Activated CD4-positive, alpha-beta memory T cell treated with anti-CD3 and anti-CD28 coated beads, Interleukin-2, amount 10 ng/mL, durations not matched to agents 7 days and 5 days (primary cell): ENCODE results near the gene UGT2A3. TPM values are rescaled to one million over a fixed set of nuclear protein-coding genes. Genes with fewer than 3 reads are reported as not detected.
"Not testable (repeated sequence)": the region's sequence is repeated elsewhere in the genome, so short reads cannot be mapped to it uniquely, and the experiment has no call there.

Experiments
- CTCF ChIA-PET: fragments of 350-600 bp; sonication (Branson Sonifier 250); formaldehyde crosslinking; loops from one replicate; lab custom pipeline; 2021; ENCODE audit warnings: antibody characterized with exemption, inconsistent platforms; lab: Charles Lee
- POLR2A ChIA-PET: fragments of 350-600 bp; sonication (Branson Sonifier 250); formaldehyde crosslinking; loops from one replicate; lab custom pipeline; 2021; ENCODE audit warnings: antibody characterized with exemption; lab: Charles Lee
- DNase-seq: peaks from one replicate; pipeline ENCODE4 v3.0.0-alpha.2; 2020
- H3K27ac Mint-ChIP-seq: one replicate; pipeline ENCODE4 v1.8.0; 2021; ENCODE audit warnings: mild to moderate bottlenecking, mixed read lengths
- H3K27me3 Mint-ChIP-seq: one replicate; pipeline ENCODE4 v1.8.0; 2021; ENCODE audit warnings: mixed read lengths
- H3K36me3 Mint-ChIP-seq: one replicate; pipeline ENCODE4 v1.8.0; 2021; ENCODE audit warnings: low read depth, mixed read lengths
- H3K4me1 Mint-ChIP-seq: one replicate; pipeline ENCODE4 v1.8.0; 2021; ENCODE audit warnings: mixed read lengths
- H3K4me3 Mint-ChIP-seq: one replicate; pipeline ENCODE4 v1.8.0; 2021; ENCODE audit warnings: mild to moderate bottlenecking, mixed read lengths
- H3K9me3 Mint-ChIP-seq: one replicate; pipeline ENCODE4 v1.8.0; 2021; ENCODE audit warnings: mixed read lengths
- total RNA-seq, 2 experiments: library from RNA; stranded (reverse); gene quantifications; one replicate each; pipeline ENCODE4 v1.2.3, GENCODE V29; 2021

Gene UGT2A3
- not detected for total RNA-seq

DNA sequence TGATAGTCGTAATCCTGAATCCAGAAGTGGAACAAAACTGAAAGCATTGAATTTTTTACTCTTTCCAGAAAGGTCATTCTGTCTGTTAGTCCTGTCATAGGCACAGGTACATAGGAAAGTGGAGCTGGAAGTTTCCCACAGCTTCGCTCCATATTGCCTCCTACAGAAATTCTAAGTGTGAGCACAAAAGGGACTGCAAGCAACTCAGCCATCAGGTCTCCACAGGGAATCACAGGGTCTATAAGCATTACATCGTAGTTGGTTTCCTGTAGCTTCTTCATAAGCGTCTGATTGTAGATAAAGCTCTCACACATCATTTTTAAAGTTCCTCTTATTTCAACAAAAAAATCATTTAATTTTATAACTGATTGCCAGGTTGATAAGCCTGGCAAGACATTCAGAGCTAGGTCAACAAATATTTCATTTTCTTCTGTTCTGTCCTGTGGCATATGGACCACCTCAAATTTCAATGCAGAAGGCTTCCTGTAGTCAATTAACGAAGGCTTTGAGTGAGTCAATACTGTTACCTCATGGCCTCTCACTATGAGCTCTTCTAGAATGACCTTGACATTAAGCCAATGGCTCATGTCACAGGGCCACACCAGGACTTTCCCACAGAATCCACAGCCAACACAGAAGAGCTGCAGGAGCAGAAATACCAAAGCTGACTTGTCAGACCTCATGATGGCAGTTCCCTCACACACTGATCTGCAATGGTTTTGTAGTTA, at the start of gene UGT2A3:
Gene UGT2A3, minus strand, starts transcription at position 727 of the 728 bp plus-strand sequence. Its CDS starts 44 bp downstream, at position 683.
- POLR2A ChIA-PET: no interaction called here
- H3K27ac Mint-ChIP-seq: no peak within 1 kb of the TSS

GRCh38 chr4:68997040-68997439, 45.4 kb upstream of the UGT2A3 start:
- no peaks in the 10 kb centered on the region for H3K9me3 Mint-ChIP-seq
- no peak for DNase-seq
- H3K4me1 Mint-ChIP-seq: no peaks in the 10 kb centered on the region
- no peaks in the 10 kb centered on the region for H3K27me3 Mint-ChIP-seq
- no peak overlapping the region for H3K27ac Mint-ChIP-seq
- POLR2A ChIA-PET: no interaction called here
- no peak overlapping the region for H3K4me3 Mint-ChIP-seq
- CTCF ChIA-PET: no interaction called here
- no peaks in the 10 kb centered on the region for H3K36me3 Mint-ChIP-seq

More for the DNA sequence above, at the start of gene UGT2A3:
- no peak for DNase-seq
- Mint-ChIP-seq H3K4me3 (no peak within 1 kb of the TSS), H3K27me3 (no peaks in the 10 kb centered on the region), H3K36me3 (no peaks in the 10 kb centered on the region), H3K9me3 (no peaks in the 10 kb centered on the region), H3K4me1 (no peaks in the 10 kb centered on the region)
- CTCF ChIA-PET: no interaction called here

DNA sequence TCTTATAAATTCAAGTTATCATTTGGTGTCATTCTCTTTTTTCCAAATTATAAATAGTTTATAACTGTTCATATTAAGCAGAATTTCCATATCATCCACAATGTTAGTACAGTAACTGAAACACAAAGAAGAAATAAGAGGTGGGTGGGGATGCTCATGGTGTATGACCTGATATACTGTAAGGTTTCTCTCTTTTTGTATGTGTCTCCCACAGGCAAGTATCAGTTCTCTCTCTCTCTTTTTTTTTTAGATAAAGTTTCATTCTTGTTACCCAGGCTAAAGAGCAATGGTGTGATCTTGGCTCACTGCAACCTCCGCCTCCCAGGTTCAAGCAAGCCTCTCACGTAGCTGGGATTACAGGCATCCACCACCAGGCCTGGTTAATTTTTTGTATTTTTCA, 43.7 kb upstream of the UGT2A3 start:
- H3K27me3 Mint-ChIP-seq: no peaks in the 10 kb centered on the region
- no peaks in the 10 kb centered on the region for H3K9me3 Mint-ChIP-seq
- ChIA-PET CTCF (no interaction called here), POLR2A (no interaction called here)
- DNase-seq: no peak
- no peak overlapping the region for H3K27ac Mint-ChIP-seq
- no peaks in the 10 kb centered on the region for H3K4me1 Mint-ChIP-seq
- H3K36me3 Mint-ChIP-seq: no peaks in the 10 kb centered on the region
- no peak overlapping the region for H3K4me3 Mint-ChIP-seq

GRCh38 chr4:68987007-68987406, 35.4 kb upstream of the UGT2A3 start:
- CTCF ChIA-PET: no interaction called here
- Mint-ChIP-seq H3K27me3 (no peaks in the 10 kb centered on the region), H3K36me3 (no peaks in the 10 kb centered on the region), H3K9me3 (no peaks in the 10 kb centered on the region), H3K4me1 (no peaks in the 10 kb centered on the region), H3K27ac (no peak overlapping the region), H3K4me3 (no peak overlapping the region)
- no peak for DNase-seq
- POLR2A ChIA-PET: no interaction called here

GRCh38 chr4:68985442-68985841, 33.8 kb upstream of the UGT2A3 start:
- Mint-ChIP-seq H3K9me3 (no peaks in the 10 kb centered on the region), H3K36me3 (no peaks in the 10 kb centered on the region), H3K4me3 (no peak overlapping the region), H3K27me3 (no peaks in the 10 kb centered on the region), H3K4me1 (no peaks in the 10 kb centered on the region), H3K27ac (no peak overlapping the region)
- ChIA-PET POLR2A (no interaction called here), CTCF (no interaction called here)
- DNase-seq: no peak

- POLR2A ChIA-PET: no interaction called here
- DNase-seq: no peak
- Mint-ChIP-seq H3K9me3 (no peaks in the 10 kb centered on the region), H3K27me3 (no peaks in the 10 kb centered on the region), H3K4me1 (no peaks in the 10 kb centered on the region), H3K27ac (no peak overlapping the region), H3K36me3 (no peaks in the 10 kb centered on the region), H3K4me3 (no peak overlapping the region)
- CTCF ChIA-PET: no interaction called here
Observed at GRCh38 chr4:68984947-68985346, 33.3 kb upstream of the UGT2A3 start.

GRCh38 chr4:68963374-68963773, 11.8 kb upstream of the UGT2A3 start:
- no peaks in the 10 kb centered on the region for H3K4me1 Mint-ChIP-seq
- H3K9me3 Mint-ChIP-seq: no peaks in the 10 kb centered on the region
- CTCF ChIA-PET: no interaction called here
- H3K27ac Mint-ChIP-seq: no peak overlapping the region
- no peaks in the 10 kb centered on the region for H3K36me3 Mint-ChIP-seq
- POLR2A ChIA-PET: no interaction called here
- H3K4me3 Mint-ChIP-seq: no peak overlapping the region
- DNase-seq: no peak
- H3K27me3 Mint-ChIP-seq: no peaks in the 10 kb centered on the region

GRCh38 chr4:68962868-68963267, 11.3 kb upstream of the UGT2A3 start:
- no peaks in the 10 kb centered on the region for H3K9me3 Mint-ChIP-seq
- no peak overlapping the region for H3K27ac Mint-ChIP-seq
- no peaks in the 10 kb centered on the region for H3K4me1 Mint-ChIP-seq
- CTCF ChIA-PET: no interaction called here
- no peak overlapping the region for H3K4me3 Mint-ChIP-seq
- POLR2A ChIA-PET: no interaction called here
- H3K27me3 Mint-ChIP-seq: no peaks in the 10 kb centered on the region
- DNase-seq: no peak
- no peaks in the 10 kb centered on the region for H3K36me3 Mint-ChIP-seq

GRCh38 chr4:68960294-68961163, 8.9 kb upstream of the UGT2A3 start:
- POLR2A ChIA-PET: no interaction called here
- Mint-ChIP-seq H3K27ac (no peak overlapping the region), H3K4me3 (no peak overlapping the region), H3K36me3 (no peaks in the 10 kb centered on the region), H3K27me3 (no peaks in the 10 kb centered on the region), H3K9me3 (no peaks in the 10 kb centered on the region), H3K4me1 (no peaks in the 10 kb centered on the region)
- no peak for DNase-seq
- CTCF ChIA-PET: no interaction called here

- H3K4me1 Mint-ChIP-seq, H3K4me3 Mint-ChIP-seq, H3K36me3 Mint-ChIP-seq, CTCF ChIA-PET, POLR2A ChIA-PET, H3K9me3 Mint-ChIP-seq, H3K27ac Mint-ChIP-seq, DNase-seq, H3K27me3 Mint-ChIP-seq: not testable (repeated sequence)
Observed at GRCh38 chr4:68959085-68959484, 7.5 kb upstream of the UGT2A3 start.

GRCh38 chr4:68954126-68954525, 2.5 kb upstream of the UGT2A3 start:
- H3K27me3 Mint-ChIP-seq: no peaks in the 10 kb centered on the region
- DNase-seq: no peak
- no peaks in the 10 kb centered on the region for H3K9me3 Mint-ChIP-seq
- CTCF ChIA-PET: no interaction called here
- no peaks in the 10 kb centered on the region for H3K36me3 Mint-ChIP-seq
- no peaks in the 10 kb centered on the region for H3K4me1 Mint-ChIP-seq
- POLR2A ChIA-PET: no interaction called here
- H3K4me3 Mint-ChIP-seq: no peak overlapping the region
- H3K27ac Mint-ChIP-seq: no peak overlapping the region

- ChIA-PET CTCF (no interaction called here), POLR2A (no interaction called here)
- H3K36me3 Mint-ChIP-seq: no peaks in the 10 kb centered on the region
- H3K27me3 Mint-ChIP-seq: no peaks in the 10 kb centered on the region
- H3K27ac Mint-ChIP-seq: no peak overlapping the region
- no peaks in the 10 kb centered on the region for H3K4me1 Mint-ChIP-seq
- DNase-seq: no peak
- H3K4me3 Mint-ChIP-seq: no peak overlapping the region
- H3K9me3 Mint-ChIP-seq: no peaks in the 10 kb centered on the region
Observed at GRCh38 chr4:68953056-68953596, 1.5 kb upstream of the UGT2A3 start.

- no peaks in the 10 kb centered on the region for H3K4me1 Mint-ChIP-seq
- no peaks in the 10 kb centered on the region for H3K9me3 Mint-ChIP-seq
- ChIA-PET CTCF (no interaction called here), POLR2A (no interaction called here)
- H3K27ac Mint-ChIP-seq: no peak overlapping the region
- H3K36me3 Mint-ChIP-seq: no peaks in the 10 kb centered on the region
- H3K4me3 Mint-ChIP-seq: no peak overlapping the region
- DNase-seq: no peak
- H3K27me3 Mint-ChIP-seq: no peaks in the 10 kb centered on the region
Observed at GRCh38 chr4:68951806-68952585, 392 bp upstream of the UGT2A3 start.
